Measurements from ENCODE around the gene CRTC2. TPM values are rescaled to one million over a fixed set of nuclear protein-coding genes. Genes with fewer than 3 reads are reported as not detected.
"Not testable (repeated sequence)": the region's sequence is repeated elsewhere in the genome, so short reads cannot be mapped to it uniquely, and the experiment has no call there.

Gene CRTC2
- total RNA-seq, 1 donor from 2014 or later = 76.4 TPM

GRCh38 chr1:153985341-153985912 is 27.0 kb upstream of the CRTC2 start:
- Mint-ChIP-seq H3K27me3 (ENCODE audit: insufficient read depth) (peaks cover 1% of the 10 kb centered on the region), H3K36me3 (ENCODE audit: low read depth) (peaks cover 2% of the 10 kb centered on the region), H3K9me3 (no peaks in the 10 kb centered on the region), H3K27ac (peak overlapping the region; percentile 76), H3K4me1 (ENCODE audit: low read depth) (peaks cover 40% of the 10 kb centered on the region), H3K4me3 (peak overlapping the region; percentile 79)
- intact Hi-C loops (cut with micrococcal nuclease) = no loop called here
- no peak for DNase-seq (ENCODE audit: low spot score)

- peaks cover 32% of the 10 kb centered on the region for H3K4me1 Mint-ChIP-seq (ENCODE audit: low read depth)
- no peak overlapping the region for H3K4me3 Mint-ChIP-seq
- H3K27ac Mint-ChIP-seq = peak overlapping the region; percentile 1
- no peaks in the 10 kb centered on the region for H3K9me3 Mint-ChIP-seq
- DNase-seq (ENCODE audit: low spot score) = no peak
- H3K27me3 Mint-ChIP-seq (ENCODE audit: insufficient read depth) = no peaks in the 10 kb centered on the region
- intact Hi-C loops (cut with micrococcal nuclease) = no loop called here
- no peaks in the 10 kb centered on the region for H3K36me3 Mint-ChIP-seq (ENCODE audit: low read depth)
Observed at GRCh38 chr1:153984123-153984894, 25.9 kb upstream of the CRTC2 start.

- DNase-seq (ENCODE audit: low spot score); H3K36me3 Mint-ChIP-seq (ENCODE audit: low read depth); H3K9me3 Mint-ChIP-seq; intact Hi-C loops (cut with micrococcal nuclease); H3K27ac Mint-ChIP-seq; H3K27me3 Mint-ChIP-seq (ENCODE audit: insufficient read depth); H3K4me3 Mint-ChIP-seq: not testable (repeated sequence)
- peaks cover 37% of the 10 kb centered on the region for H3K4me1 Mint-ChIP-seq (ENCODE audit: low read depth)
Observed at GRCh38 chr1:153981735-153982134, 23.3 kb upstream of the CRTC2 start.

GRCh38 chr1:153979091-153979490 is 20.7 kb upstream of the CRTC2 start:
- intact Hi-C loops (cut with micrococcal nuclease) = loop anchor here (5.0 kb wide), 1 partner anchor 252 kb away; the partner anchor contains the start of gene INTS3

GRCh38 chr1:153978274-153978909 is 20.0 kb upstream of the CRTC2 start:
- Mint-ChIP-seq H3K27me3 (ENCODE audit: insufficient read depth) (no peaks in the 10 kb centered on the region), H3K9me3 (no peaks in the 10 kb centered on the region), H3K4me1 (ENCODE audit: low read depth) (peaks cover 25% of the 10 kb centered on the region), H3K27ac (peak overlapping the region; percentile 86), H3K36me3 (ENCODE audit: low read depth) (peaks cover 29% of the 10 kb centered on the region), H3K4me3 (peak overlapping the region; percentile 94)
- no peak for DNase-seq (ENCODE audit: low spot score)
- intact Hi-C loops (cut with micrococcal nuclease) = loop anchor here (5.0 kb wide), 1 partner anchor 251 kb away; the partner anchor contains the start of gene INTS3

More at GRCh38 chr1:153979091-153979490, 20.7 kb upstream of the CRTC2 start:
- H3K36me3 Mint-ChIP-seq (ENCODE audit: low read depth) = peaks cover 23% of the 10 kb centered on the region
- not testable (repeated sequence) for DNase-seq (ENCODE audit: low spot score); H3K27me3 Mint-ChIP-seq (ENCODE audit: insufficient read depth); H3K9me3 Mint-ChIP-seq; H3K27ac Mint-ChIP-seq
- peaks cover 22% of the 10 kb centered on the region for H3K4me1 Mint-ChIP-seq (ENCODE audit: low read depth)
- H3K4me3 Mint-ChIP-seq = peak overlapping the region; percentile 94

- intact Hi-C loops (cut with micrococcal nuclease) = loop anchor here (1.0 to 5.0 kb wide), 10 partner anchors 9 to 306 kb away; partner anchors contain the start of genes CREB3L4, CRTC2, DENND4B and GATAD2B
Observed at GRCh38 chr1:153977250-153978240, 19.1 kb upstream of the CRTC2 start, which contains the start of gene JTB. Gene JTB (minus strand): TSS chr1:153977674. CDS start chr1:153977252, 422 bp downstream.

GRCh38 chr1:153976819-153977249 is 18.4 kb upstream of the CRTC2 start:
- Mint-ChIP-seq H3K4me1 (ENCODE audit: low read depth) (peaks cover 40% of the 10 kb centered on the region), H3K9me3 (no peaks in the 10 kb centered on the region), H3K36me3 (ENCODE audit: low read depth) (peaks cover 40% of the 10 kb centered on the region), H3K27ac (peak overlapping the region; percentile 95), H3K4me3 (peak overlapping the region; percentile 94), H3K27me3 (ENCODE audit: insufficient read depth) (no peaks in the 10 kb centered on the region)
- DNase-seq (ENCODE audit: low spot score) = no peak
- intact Hi-C loops (cut with micrococcal nuclease) = loop anchor here (1.0 to 5.0 kb wide), 10 partner anchors 9 to 306 kb away; partner anchors contain the start of genes CREB3L4, CRTC2, DENND4B and GATAD2B

More at GRCh38 chr1:153977250-153978240, 19.1 kb upstream of the CRTC2 start, which contains the start of gene JTB:
- H3K27me3 Mint-ChIP-seq (ENCODE audit: insufficient read depth) = no peaks in the 10 kb centered on the region
- peaks cover 36% of the 10 kb centered on the region for H3K36me3 Mint-ChIP-seq (ENCODE audit: low read depth)
- peaks cover 33% of the 10 kb centered on the region for H3K4me1 Mint-ChIP-seq (ENCODE audit: low read depth)
- peak within 1 kb of the TSS; percentile 94 for H3K4me3 Mint-ChIP-seq
- peak; percentile 80 for DNase-seq (ENCODE audit: low spot score)
- H3K27ac Mint-ChIP-seq = peak within 1 kb of the TSS; percentile 95
- H3K9me3 Mint-ChIP-seq = no peaks in the 10 kb centered on the region

- no peak for DNase-seq (ENCODE audit: low spot score)
- no peak overlapping the region for H3K27ac Mint-ChIP-seq
- H3K4me1 Mint-ChIP-seq (ENCODE audit: low read depth) = peaks cover 38% of the 10 kb centered on the region
- H3K36me3 Mint-ChIP-seq (ENCODE audit: low read depth) = peaks cover 40% of the 10 kb centered on the region
- H3K9me3 Mint-ChIP-seq = no peaks in the 10 kb centered on the region
- no peaks in the 10 kb centered on the region for H3K27me3 Mint-ChIP-seq (ENCODE audit: insufficient read depth)
- H3K4me3 Mint-ChIP-seq = no peak overlapping the region
- intact Hi-C loops (cut with micrococcal nuclease) = no loop called here
Observed at GRCh38 chr1:153973525-153973924, 15.1 kb upstream of the CRTC2 start.

GRCh38 chr1:153973071-153973470 is 14.7 kb upstream of the CRTC2 start:
- peaks cover 40% of the 10 kb centered on the region for H3K36me3 Mint-ChIP-seq (ENCODE audit: low read depth)
- no peaks in the 10 kb centered on the region for H3K9me3 Mint-ChIP-seq
- no peak for DNase-seq (ENCODE audit: low spot score)
- no peak overlapping the region for H3K27ac Mint-ChIP-seq
- intact Hi-C loops (cut with micrococcal nuclease) = no loop called here
- H3K4me1 Mint-ChIP-seq (ENCODE audit: low read depth) = peaks cover 38% of the 10 kb centered on the region
- H3K27me3 Mint-ChIP-seq (ENCODE audit: insufficient read depth) = no peaks in the 10 kb centered on the region
- no peak overlapping the region for H3K4me3 Mint-ChIP-seq

GRCh38 chr1:153970346-153970745 is 11.9 kb upstream of the CRTC2 start:
- Mint-ChIP-seq H3K27ac (no peak overlapping the region), H3K36me3 (ENCODE audit: low read depth) (peaks cover 34% of the 10 kb centered on the region), H3K9me3 (peaks cover 3% of the 10 kb centered on the region), H3K4me1 (ENCODE audit: low read depth) (peaks cover 50% of the 10 kb centered on the region), H3K27me3 (ENCODE audit: insufficient read depth) (no peaks in the 10 kb centered on the region), H3K4me3 (no peak overlapping the region)
- intact Hi-C loops (cut with micrococcal nuclease) = no loop called here
- DNase-seq (ENCODE audit: low spot score) = no peak

- H3K4me3 Mint-ChIP-seq = peak overlapping the region; percentile 97
- intact Hi-C loops (cut with micrococcal nuclease) = loop anchor here (10.0 kb wide), 1 partner anchor 424 kb away; the partner anchor contains the start of genes S100A3, S100A4 and S100A5
- H3K4me1 Mint-ChIP-seq (ENCODE audit: low read depth) = peaks cover 51% of the 10 kb centered on the region
- H3K27me3 Mint-ChIP-seq (ENCODE audit: insufficient read depth) = no peaks in the 10 kb centered on the region
- H3K36me3 Mint-ChIP-seq (ENCODE audit: low read depth) = peaks cover 24% of the 10 kb centered on the region
- DNase-seq (ENCODE audit: low spot score) = no peak
- H3K9me3 Mint-ChIP-seq = peaks cover 3% of the 10 kb centered on the region
- H3K27ac Mint-ChIP-seq = no peak overlapping the region
Observed at GRCh38 chr1:153968972-153969371, 10.6 kb upstream of the CRTC2 start.

GRCh38 chr1:153968408-153968807 is 10.0 kb upstream of the CRTC2 start:
- H3K4me1 Mint-ChIP-seq (ENCODE audit: low read depth) = peaks cover 54% of the 10 kb centered on the region
- H3K27me3 Mint-ChIP-seq (ENCODE audit: insufficient read depth) = no peaks in the 10 kb centered on the region
- no peak for DNase-seq (ENCODE audit: low spot score)
- H3K9me3 Mint-ChIP-seq = peaks cover 3% of the 10 kb centered on the region
- H3K27ac Mint-ChIP-seq = no peak overlapping the region
- peak overlapping the region; percentile 97 for H3K4me3 Mint-ChIP-seq
- intact Hi-C loops (cut with micrococcal nuclease) = loop anchor here (10.0 kb wide), 1 partner anchor 424 kb away; the partner anchor contains the start of genes S100A3, S100A4 and S100A5
- peaks cover 20% of the 10 kb centered on the region for H3K36me3 Mint-ChIP-seq (ENCODE audit: low read depth)

Data from activated T-helper 1 cell treated with anti-CD3 and anti-CD28 coated beads, Interleukin-12 subunit alpha, Interleukin-12 subunit beta, Interleukin-2, Interleukin-4 antibody, amounts not matched to agents 30 ng/mL and 10 ng/mL and 1 ng/mL, durations not matched to agents 14 hours and 24 hours and 36 hours (primary cell).